Endodermal cell (in vitro differentiated cells): ENCODE data around the gene CMTM3. TPM values are rescaled to one million over a fixed set of nuclear protein-coding genes. Genes with fewer than 3 reads are reported as not detected.

Experiments used
- DNase-seq: peaks from one replicate; pipeline ENCODE4 v3.0.0-alpha.2; 2017
- H3K27ac ChIP-seq: 2 replicates; pipeline ENCODE4 v1.5.1; 2013; ENCODE audit warnings: mild to moderate bottlenecking, low read depth, low read length, moderate library complexity
- H3K27me3 ChIP-seq: 2 replicates; pipeline ENCODE4 v1.6.1; 2013; ENCODE audit warnings: mild to moderate bottlenecking, low read length, moderate library complexity; ENCODE audit not compliant: insufficient read depth, control insufficient read depth, poor library complexity, severe bottlenecking
- H3K36me3 ChIP-seq: 2 replicates; pipeline ENCODE4 v1.7.0; 2013; ENCODE audit warnings: mild to moderate bottlenecking, low read length, moderate library complexity; ENCODE audit not compliant: control insufficient read depth, insufficient read depth
- H3K4me1 ChIP-seq: one replicate; pipeline ENCODE4 v1.7.0; 2013; ENCODE audit warnings: low read length; ENCODE audit not compliant: control insufficient read depth, insufficient read depth
- H3K4me3 ChIP-seq: 2 replicates; pipeline ENCODE4 v1.5.1; 2013; ENCODE audit warnings: mild to moderate bottlenecking, low read length, moderate library complexity
- H3K9ac ChIP-seq: 2 replicates; pipeline ENCODE4 v1.6.1; 2013; ENCODE audit warnings: mild to moderate bottlenecking, low read length, moderate library complexity; ENCODE audit not compliant: poor library complexity, severe bottlenecking; ENCODE audit errors: extremely low read depth
- H3K9me3 ChIP-seq: 2 replicates; pipeline ENCODE4 v1.6.1; 2013; ENCODE audit warnings: mild to moderate bottlenecking, low read length, moderate library complexity; ENCODE audit not compliant: control insufficient read depth
- H3K27ac Mint-ChIP-seq: 2 replicates; pipeline ENCODE4 v1.8.0; 2020; ENCODE audit warnings: mixed read lengths
- H3K27me3 Mint-ChIP-seq: 2 replicates; pipeline ENCODE4 v1.8.0; 2021; ENCODE audit warnings: mild to moderate bottlenecking, mixed read lengths; ENCODE audit not compliant: insufficient read depth
- H3K36me3 Mint-ChIP-seq: 2 replicates; pipeline ENCODE4 v1.8.0; 2020; ENCODE audit warnings: low read depth, mixed read lengths
- H3K4me1 Mint-ChIP-seq: 2 replicates; pipeline ENCODE4 v1.8.0; 2020; ENCODE audit warnings: mixed read lengths
- H3K4me3 Mint-ChIP-seq: 2 replicates; pipeline ENCODE4 v1.8.0; 2020; ENCODE audit warnings: mild to moderate bottlenecking, moderate library complexity, mixed read lengths
- H3K9me3 Mint-ChIP-seq: 2 replicates; pipeline ENCODE4 v1.8.0; 2020; ENCODE audit warnings: mild to moderate bottlenecking, mixed read lengths
- CTCF ChIP-seq: fragments of 200-600 bp; sonication (generic); conservative IDR thresholded peaks from 2 replicates; pipeline ENCODE4 v1.5.0; 2021; ENCODE audit warnings: antibody characterized with exemption, mild to moderate bottlenecking
- WGBS, 2 experiments: methylation state at CpG; one replicate each; pipeline versions ENCODE4 v1.1.5 to v1.1.7; 2013; ENCODE audit warnings: missing lambda C conversion rate in 2 of 2, mixed read lengths in 1 of 2; ENCODE audit not compliant: insufficient coverage in 1 of 2, insufficient read length in 1 of 2; 5-methylcytosine and 5-hydroxymethylcytosine counted together
- total RNA-seq, 2 donors: library from RNA; stranded (reverse); fragmentation: NEBNext Ultra II Directional in 1 of 2; extraction: Animal tissue kit (Norgen Biotek cat#: 25700) in 1 of 2; gene quantifications; 2 replicates in 1 of 2; 3 replicates in 1 of 2; pipeline ENCODE4 v1.2.1, GENCODE V29; 2021

Gene CMTM3
- total RNA-seq, 2 donors from 2014 or later = 44.2 to 48.5 TPM

GRCh38 chr16:66647866-66648265 lies 43.4 kb downstream of the CMTM3 start:
- Mint-ChIP-seq H3K27ac (no peak overlapping the region), H3K4me1 (peaks cover 28% of the 10 kb centered on the region), H3K9me3 (no peaks in the 10 kb centered on the region), H3K4me3 (no peak overlapping the region), H3K27me3 (no peaks in the 10 kb centered on the region), H3K36me3 (peaks cover 15% of the 10 kb centered on the region)
- Histone ChIP-seq H3K9me3 (no peaks in the 10 kb centered on the region), H3K27ac (no peak overlapping the region), H3K27me3 (no peaks in the 10 kb centered on the region), H3K4me1 (no peaks in the 10 kb centered on the region), H3K9ac (no peak overlapping the region), H3K36me3 (no peaks in the 10 kb centered on the region), H3K4me3 (no peak overlapping the region)
- 92% methylated on average over 1 of the region's 1 CpG; no CpG with 5 or more reads in 1 of the 2 experiments for WGBS, 2 experiments
- TF ChIP-seq CTCF = no peak
- no peak for DNase-seq

GRCh38 chr16:66649167-66649566 lies 44.7 kb downstream of the CMTM3 start:
- no peak overlapping the region for H3K4me3 ChIP-seq
- Mint-ChIP-seq H3K36me3 (peaks cover 8% of the 10 kb centered on the region), H3K9me3 (no peaks in the 10 kb centered on the region), H3K4me3 (no peak overlapping the region), H3K27me3 (no peaks in the 10 kb centered on the region), H3K4me1 (peaks cover 30% of the 10 kb centered on the region), H3K27ac (no peak overlapping the region)
- H3K27me3 ChIP-seq = no peaks in the 10 kb centered on the region
- no peak for TF ChIP-seq CTCF
- no peak for DNase-seq
- whole genome bisulfite sequencing, 2 experiments = 92 to 97% methylated on average over 1 to 2 of the region's 2 CpGs
- no peaks in the 10 kb centered on the region for H3K9me3 ChIP-seq
- H3K27ac ChIP-seq = no peak overlapping the region
- H3K36me3 ChIP-seq = no peaks in the 10 kb centered on the region
- H3K4me1 ChIP-seq = no peaks in the 10 kb centered on the region
- H3K9ac ChIP-seq = no peak overlapping the region

- peaks cover 3% of the 10 kb centered on the region for H3K36me3 Mint-ChIP-seq
- no peaks in the 10 kb centered on the region for H3K36me3 ChIP-seq
- no peaks in the 10 kb centered on the region for H3K9me3 Mint-ChIP-seq
- 93 to 95% methylated on average over 3 to 9 of the region's 9 CpGs for WGBS, 2 experiments
- H3K4me3 ChIP-seq = no peak overlapping the region
- H3K4me1 ChIP-seq = no peaks in the 10 kb centered on the region
- H3K27me3 Mint-ChIP-seq = no peaks in the 10 kb centered on the region
- TF ChIP-seq CTCF = no peak
- no peak overlapping the region for H3K9ac ChIP-seq
- no peak overlapping the region for H3K27ac Mint-ChIP-seq
- peaks cover 30% of the 10 kb centered on the region for H3K4me1 Mint-ChIP-seq
- no peaks in the 10 kb centered on the region for H3K27me3 ChIP-seq
- no peak overlapping the region for H3K27ac ChIP-seq
- DNase-seq = no peak
- H3K9me3 ChIP-seq = no peaks in the 10 kb centered on the region
- no peak overlapping the region for H3K4me3 Mint-ChIP-seq
Observed at GRCh38 chr16:66649636-66650205, 45.2 kb downstream of the CMTM3 start.
